SJCRH30 (cell line): ENCODE data around the gene ABLIM3. TPM values are rescaled to one million over a fixed set of nuclear protein-coding genes. Genes with fewer than 3 reads are reported as not detected.

Experiments
- DNase-seq, 2 experiments: peaks; one replicate each; pipeline ENCODE4 v3.0.0-alpha.2; 2015 to 2020
- H3K27ac ChIP-seq: fragments of 250-450 bp; sonication (Bioruptor Pico); 2 replicates; pipeline ENCODE4 v1.5.1; 2020; ENCODE audit warnings: mild to moderate bottlenecking, moderate library complexity
- H3K27me3 ChIP-seq: fragments of 250-450 bp; sonication (Bioruptor Pico); 2 replicates; pipeline ENCODE4 v1.5.1; 2020; ENCODE audit warnings: mild to moderate bottlenecking, moderate library complexity
- H3K36me3 ChIP-seq: fragments of 250-450 bp; sonication (Bioruptor Pico); 2 replicates; pipeline ENCODE4 v1.5.1; 2020; ENCODE audit warnings: mild to moderate bottlenecking, moderate library complexity
- H3K4me1 ChIP-seq: fragments of 250-450 bp; sonication (Bioruptor Pico); 2 replicates; pipeline ENCODE4 v1.5.1; 2020; ENCODE audit warnings: mild to moderate bottlenecking, moderate library complexity
- H3K4me3 ChIP-seq: fragments of 250-450 bp; sonication (Bioruptor Pico); 2 replicates; pipeline ENCODE4 v1.5.1; 2020; ENCODE audit warnings: mild to moderate bottlenecking, moderate library complexity
- H3K9me3 ChIP-seq: fragments of 250-450 bp; sonication (Bioruptor Pico); replicated peaks from 2 replicates; pipeline ENCODE4 v1.5.1; 2020; ENCODE audit warnings: mild to moderate bottlenecking, moderate library complexity
- total RNA-seq: library from RNA; depleted of rRNA; stranded (reverse); fragments of >200 nt; shearing (Covaris generic); gene quantifications from 2 replicates; pipeline ENCODE4 v1.2.3, GENCODE V29; 2014

The ABLIM3 gene
- total RNA-seq, 1 experiment from 2014 or later: 0.10 TPM

GRCh38 chr5:149205625-149206523 lies 64.6 kb downstream of the ABLIM3 start:
- no peaks in the 10 kb centered on the region for H3K9me3 ChIP-seq
- no peaks in the 10 kb centered on the region for H3K36me3 ChIP-seq
- H3K27ac ChIP-seq: no peak overlapping the region
- H3K4me3 ChIP-seq: no peak overlapping the region
- DNase-seq: peak in 1 of 2 experiments; percentile 28
- peaks cover 29% of the 10 kb centered on the region for H3K4me1 ChIP-seq
- H3K27me3 ChIP-seq: no peaks in the 10 kb centered on the region

GRCh38 chr5:149206524-149207141 lies 65.3 kb downstream of the ABLIM3 start:
- H3K36me3 ChIP-seq: no peaks in the 10 kb centered on the region
- H3K4me3 ChIP-seq: no peak overlapping the region
- DNase-seq: peak; percentile 17 to 19
- peaks cover 29% of the 10 kb centered on the region for H3K4me1 ChIP-seq
- no peaks in the 10 kb centered on the region for H3K27me3 ChIP-seq
- no peaks in the 10 kb centered on the region for H3K9me3 ChIP-seq
- H3K27ac ChIP-seq: no peak overlapping the region

GRCh38 chr5:149207831-149208230 lies 66.5 kb downstream of the ABLIM3 start:
- Histone ChIP-seq H3K27me3 (no peaks in the 10 kb centered on the region), H3K4me3 (no peak overlapping the region), H3K36me3 (no peaks in the 10 kb centered on the region), H3K27ac (no peak overlapping the region), H3K9me3 (no peaks in the 10 kb centered on the region), H3K4me1 (peaks cover 29% of the 10 kb centered on the region)
- no peak for DNase-seq

DNA sequence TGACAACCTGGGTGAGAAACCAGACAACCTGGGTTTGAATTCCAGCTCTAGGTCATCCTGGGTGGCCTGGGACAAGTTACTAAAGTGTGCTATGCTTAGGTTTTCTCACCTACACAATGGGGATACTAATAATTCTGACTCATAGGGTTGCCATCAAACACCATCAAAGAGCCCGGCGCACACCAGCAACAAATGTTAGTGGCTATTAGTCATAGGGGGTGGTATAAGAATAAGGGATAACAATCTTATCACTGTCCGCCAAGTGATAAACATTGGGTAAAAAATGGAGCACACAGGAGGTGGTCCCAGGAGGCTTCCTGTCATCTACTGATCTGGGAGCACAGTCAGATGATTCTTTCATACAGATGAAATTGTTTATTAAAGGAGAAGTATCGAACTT lies 68.9 kb downstream of the ABLIM3 start:
- H3K4me3 ChIP-seq: no peak overlapping the region
- H3K4me1 ChIP-seq: peaks cover 14% of the 10 kb centered on the region; the same call in 1 of the 2 replicates
- H3K27me3 ChIP-seq: no peaks in the 10 kb centered on the region
- no peaks in the 10 kb centered on the region for H3K9me3 ChIP-seq
- DNase-seq: no peak
- no peak overlapping the region for H3K27ac ChIP-seq
- no peaks in the 10 kb centered on the region for H3K36me3 ChIP-seq

- no peaks in the 10 kb centered on the region for H3K9me3 ChIP-seq
- H3K4me1 ChIP-seq: peaks cover 12% of the 10 kb centered on the region; the same call in 1 of the 2 replicates
- H3K36me3 ChIP-seq: no peaks in the 10 kb centered on the region
- no peaks in the 10 kb centered on the region for H3K27me3 ChIP-seq
- no peak overlapping the region for H3K27ac ChIP-seq
- H3K4me3 ChIP-seq: no peak overlapping the region
- DNase-seq: no peak
These were observed 69.7 kb downstream of the ABLIM3 start for GRCh38 chr5:149210968-149211490.

GRCh38 chr5:149211566-149211965 lies 70.3 kb downstream of the ABLIM3 start:
- Histone ChIP-seq H3K9me3 (no peaks in the 10 kb centered on the region), H3K36me3 (no peaks in the 10 kb centered on the region), H3K4me1 (peaks cover 7% of the 10 kb centered on the region; the same call in 1 of the 2 replicates), H3K27ac (no peak overlapping the region), H3K27me3 (no peaks in the 10 kb centered on the region), H3K4me3 (no peak overlapping the region)
- no peak for DNase-seq

DNA sequence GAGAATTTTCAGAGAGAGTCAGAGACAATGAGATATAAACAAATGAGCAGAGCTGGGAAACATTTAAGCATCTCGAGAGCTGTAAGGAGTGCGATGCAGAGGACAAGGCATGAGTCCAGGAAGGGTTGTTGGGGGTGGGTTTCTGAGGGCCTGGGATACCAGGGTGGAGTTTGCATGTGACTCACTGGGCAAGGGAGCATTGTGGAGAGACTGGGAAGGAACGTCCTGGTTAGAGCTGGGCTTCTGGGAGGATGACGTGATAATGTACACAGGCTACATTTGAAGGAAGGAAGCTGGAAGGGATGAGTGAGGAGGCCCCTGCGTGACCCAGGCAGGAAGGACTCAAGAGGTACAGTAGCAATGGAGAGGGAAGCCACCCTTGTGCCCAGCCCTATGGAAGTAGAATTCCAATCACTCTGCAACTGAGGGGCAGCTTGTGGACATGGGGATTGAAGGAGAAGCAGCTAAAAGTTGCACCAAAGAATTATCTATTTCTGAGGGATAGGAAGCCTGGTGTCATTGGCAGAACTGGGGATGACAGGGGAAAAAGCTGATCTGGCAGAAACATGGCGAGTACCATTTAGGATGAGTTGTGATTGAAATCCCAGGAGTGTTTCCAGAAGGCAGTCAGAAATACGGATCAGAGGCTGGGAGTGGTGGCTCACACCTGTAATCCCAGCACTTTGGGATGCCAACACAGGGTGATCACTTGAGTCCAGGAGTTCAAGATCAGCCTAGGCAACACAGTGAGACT lies 71.1 kb downstream of the ABLIM3 start:
- no peak for DNase-seq
- Histone ChIP-seq H3K27ac (no peak overlapping the region), H3K9me3 (no peaks in the 10 kb centered on the region), H3K27me3 (no peaks in the 10 kb centered on the region), H3K4me1 (no peaks in the 10 kb centered on the region; the same call in 1 of the 2 replicates), H3K36me3 (no peaks in the 10 kb centered on the region), H3K4me3 (no peak overlapping the region)

DNA sequence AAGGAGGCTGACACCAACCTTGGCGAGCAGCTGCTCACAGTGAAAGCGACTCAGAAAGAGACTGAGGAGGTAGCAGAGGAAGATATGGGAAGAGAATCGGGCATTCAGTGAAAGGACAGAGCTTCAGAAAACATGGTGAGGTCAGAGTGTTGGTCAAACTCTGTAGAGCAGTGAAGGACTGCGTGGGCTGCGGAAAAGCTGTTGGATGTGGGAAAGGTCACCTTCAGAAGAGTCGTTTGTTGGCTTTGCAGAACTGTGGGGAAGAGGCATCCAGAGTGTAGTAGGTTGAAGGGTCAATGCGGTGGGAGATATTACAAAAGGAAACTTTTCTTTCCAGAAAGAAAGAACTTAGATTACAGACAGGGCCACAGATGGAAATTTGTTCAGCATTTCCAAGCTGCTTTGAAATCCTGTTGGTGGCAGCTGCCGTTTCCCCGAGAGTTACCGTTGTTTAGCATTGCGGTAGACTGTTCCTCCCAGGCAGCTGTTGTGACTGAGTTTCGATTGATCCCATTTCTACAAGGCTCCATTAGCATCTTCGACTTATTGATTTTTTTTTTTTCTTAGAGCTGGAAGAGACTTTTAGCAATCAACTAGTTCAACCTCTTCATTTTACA lies 72.1 kb downstream of the ABLIM3 start:
- no peak overlapping the region for H3K27ac ChIP-seq
- H3K36me3 ChIP-seq: no peaks in the 10 kb centered on the region
- H3K4me1 ChIP-seq: no peaks in the 10 kb centered on the region
- H3K4me3 ChIP-seq: no peak overlapping the region
- no peaks in the 10 kb centered on the region for H3K9me3 ChIP-seq
- no peaks in the 10 kb centered on the region for H3K27me3 ChIP-seq
- peak in 1 of 2 experiments; percentile 23 for DNase-seq

- Histone ChIP-seq H3K4me1 (no peaks in the 10 kb centered on the region), H3K36me3 (no peaks in the 10 kb centered on the region), H3K4me3 (no peak overlapping the region), H3K9me3 (no peaks in the 10 kb centered on the region), H3K27ac (no peak overlapping the region), H3K27me3 (no peaks in the 10 kb centered on the region)
- no peak for DNase-seq
These were observed 74.3 kb downstream of the ABLIM3 start for GRCh38 chr5:149215478-149216090.

DNA sequence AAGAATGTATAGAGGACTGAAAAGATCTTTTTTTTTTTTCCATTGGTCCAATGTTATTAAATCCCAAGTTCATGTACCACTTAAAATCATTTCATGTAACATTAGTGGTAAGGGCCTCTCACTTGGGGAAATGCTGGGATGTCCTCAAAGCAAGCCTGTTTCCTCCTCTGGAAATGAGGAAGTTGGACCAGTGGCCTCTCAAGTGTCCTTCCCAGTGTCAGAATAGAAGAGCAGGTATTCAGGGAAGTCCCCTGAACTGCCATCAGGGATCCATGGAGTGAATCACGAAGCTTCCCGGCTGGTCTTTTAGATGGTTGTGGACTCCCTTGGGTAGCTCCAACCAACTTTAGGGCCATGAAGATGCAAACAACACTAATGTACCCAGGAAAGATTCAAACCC lies 75.2 kb downstream of the ABLIM3 start:
- no peak overlapping the region for H3K27ac ChIP-seq
- H3K4me1 ChIP-seq: no peaks in the 10 kb centered on the region
- H3K4me3 ChIP-seq: no peak overlapping the region
- H3K36me3 ChIP-seq: no peaks in the 10 kb centered on the region
- no peaks in the 10 kb centered on the region for H3K27me3 ChIP-seq
- no peaks in the 10 kb centered on the region for H3K9me3 ChIP-seq
- DNase-seq: no peak

DNA sequence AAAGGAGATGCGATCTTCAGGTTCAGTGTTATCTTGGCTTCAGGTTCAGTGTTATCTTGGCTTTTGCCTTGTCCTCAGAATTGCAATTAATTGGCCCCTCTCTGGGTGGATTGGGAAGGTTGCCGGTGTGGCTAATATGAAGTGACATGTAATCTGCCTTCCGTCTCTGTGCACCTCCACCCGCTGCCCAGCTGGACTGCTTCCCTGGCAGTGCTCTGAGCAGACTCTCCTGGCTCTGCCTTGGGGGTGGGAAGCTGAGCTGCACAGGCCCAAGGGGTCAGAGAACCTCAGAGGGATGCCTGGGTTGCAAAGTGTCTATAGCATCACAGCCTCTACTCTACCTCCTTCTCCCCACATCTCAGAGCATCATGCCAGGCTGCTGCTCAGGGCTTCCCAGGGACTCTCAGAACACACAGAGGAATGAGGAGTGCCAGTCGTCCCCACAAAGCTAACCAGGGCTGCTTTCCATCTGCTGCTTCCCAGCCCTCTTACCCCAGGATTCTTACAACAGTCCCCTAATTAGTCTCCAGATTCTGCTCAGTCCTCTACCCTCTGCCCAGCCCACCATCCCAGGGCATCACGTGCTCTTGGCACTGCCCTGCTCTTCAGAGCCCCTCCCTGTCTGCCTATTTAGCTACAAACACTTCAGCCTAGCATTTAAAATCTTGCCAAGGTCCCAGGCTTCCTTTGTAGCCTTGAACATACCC lies 76.0 kb downstream of the ABLIM3 start:
- Histone ChIP-seq H3K27me3 (no peaks in the 10 kb centered on the region), H3K36me3 (no peaks in the 10 kb centered on the region), H3K4me3 (no peak overlapping the region), H3K27ac (no peak overlapping the region), H3K9me3 (no peaks in the 10 kb centered on the region), H3K4me1 (no peaks in the 10 kb centered on the region)
- no peak for DNase-seq

DNA sequence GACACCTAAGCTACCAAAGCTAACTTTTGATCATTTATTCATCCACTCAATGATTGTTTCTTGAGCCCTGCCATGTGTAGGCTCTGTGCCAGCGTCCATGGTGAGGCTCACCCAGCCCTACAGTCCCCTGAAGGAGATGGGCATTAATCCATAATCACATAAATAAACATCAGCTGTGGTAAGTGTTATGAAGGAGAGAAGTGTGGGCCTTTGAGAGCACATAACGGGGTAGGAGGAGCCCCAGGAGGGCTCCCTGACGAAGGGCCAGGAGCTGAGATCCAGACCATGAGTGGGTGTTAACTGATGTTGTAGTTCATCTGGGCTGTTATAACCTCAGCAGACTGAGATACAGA lies 76.5 kb downstream of the ABLIM3 start:
- no peaks in the 10 kb centered on the region for H3K27me3 ChIP-seq
- no peak for DNase-seq
- no peak overlapping the region for H3K27ac ChIP-seq
- no peaks in the 10 kb centered on the region for H3K36me3 ChIP-seq
- H3K4me1 ChIP-seq: no peaks in the 10 kb centered on the region
- no peak overlapping the region for H3K4me3 ChIP-seq
- H3K9me3 ChIP-seq: no peaks in the 10 kb centered on the region

DNA sequence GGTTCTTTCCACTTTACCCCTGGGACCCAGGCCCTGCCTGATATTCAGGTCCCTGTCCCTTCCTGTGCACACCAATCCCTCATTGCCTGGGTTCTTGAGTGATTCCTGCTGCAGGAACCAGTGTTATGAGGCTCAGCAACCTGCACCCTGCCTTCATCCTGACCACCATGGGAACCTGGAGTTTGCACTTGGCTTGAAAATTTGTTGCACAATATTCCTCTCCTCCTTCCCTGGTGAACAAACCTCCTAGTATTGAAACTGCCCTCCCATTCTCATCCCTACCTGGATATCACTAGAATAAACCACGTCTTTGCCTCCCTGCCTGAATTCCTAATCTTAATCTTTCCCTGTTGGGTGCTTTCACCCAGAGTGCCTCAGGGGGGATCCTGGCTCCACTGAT lies 78.3 kb downstream of the ABLIM3 start:
- Histone ChIP-seq H3K9me3 (no peaks in the 10 kb centered on the region), H3K36me3 (no peaks in the 10 kb centered on the region), H3K27ac (no peak overlapping the region), H3K4me1 (no peaks in the 10 kb centered on the region), H3K4me3 (no peak overlapping the region), H3K27me3 (no peaks in the 10 kb centered on the region)
- no peak for DNase-seq

GRCh38 chr5:149220750-149221149 lies 79.5 kb downstream of the ABLIM3 start:
- DNase-seq: peak in 1 of 2 experiments; percentile 28
- Histone ChIP-seq H3K27me3 (no peaks in the 10 kb centered on the region), H3K27ac (no peak overlapping the region), H3K36me3 (no peaks in the 10 kb centered on the region), H3K9me3 (no peaks in the 10 kb centered on the region), H3K4me1 (no peaks in the 10 kb centered on the region), H3K4me3 (no peak overlapping the region)
